GM18505 (cell line): ENCODE data around the gene SIRT7.
A peak's percentile ranks its signal among the peaks of the same experiment; 100 is the strongest.

ENCODE experiments used
- ATAC-seq: cut with Tn5 transposase; IDR thresholded peaks from one replicate; pipeline ENCODE4 v1.9.1; 2021; ENCODE audit not compliant: unreplicated experiment
- POLR2A ChIP-seq: IDR thresholded peaks from 4 replicates; pipeline ENCODE4 v1.6.1; 2011; ENCODE audit warnings: borderline replicate concordance; ENCODE audit not compliant: insufficient read depth, insufficient read length; ENCODE audit errors: extremely low read depth

SIRT7 gene

GRCh38 chr17:81878294-81878693 lies 39.7 kb downstream of the SIRT7 start:
- ATAC-seq = no peak

GRCh38 chr17:81877569-81877968 lies 40.4 kb downstream of the SIRT7 start:
- no peak for ATAC-seq
- TF ChIP-seq POLR2A = no peak

More at GRCh38 chr17:81878294-81878693, 39.7 kb downstream of the SIRT7 start:
- TF ChIP-seq POLR2A = no peak

GRCh38 chr17:81871387-81872230 lies 46.4 kb downstream of the SIRT7 start:
- peak; percentile 80 for TF ChIP-seq POLR2A
- peak; percentile 51 for ATAC-seq

- peak; percentile 20 for ATAC-seq
Observed at GRCh38 chr17:81870981-81871386, 47.0 kb downstream of the SIRT7 start, which contains the start of gene ARHGDIA. TSS of gene ARHGDIA (minus strand) at chr17:81871337. CDS start at chr17:81869930, 1,407 bp downstream.

GRCh38 chr17:81870131-81870980 lies 47.6 kb downstream of the SIRT7 start:
- peak; percentile 7 for ATAC-seq
- no peak for TF ChIP-seq POLR2A

More at GRCh38 chr17:81870981-81871386, 47.0 kb downstream of the SIRT7 start, which contains the start of gene ARHGDIA:
- no peak for TF ChIP-seq POLR2A

GRCh38 chr17:81869221-81870130 lies 48.5 kb downstream of the SIRT7 start:
- no peak for TF ChIP-seq POLR2A
- no peak for ATAC-seq

GRCh38 chr17:81868674-81869220 lies 49.2 kb downstream of the SIRT7 start:
- peak; percentile 9 for TF ChIP-seq POLR2A
- ATAC-seq = no peak

- no peak for TF ChIP-seq POLR2A
- ATAC-seq = no peak
Observed at GRCh38 chr17:81867991-81868673, 49.8 kb downstream of the SIRT7 start.

GRCh38 chr17:81867170-81867990 lies 50.6 kb downstream of the SIRT7 start:
- peak; percentile 59 for TF ChIP-seq POLR2A
- no peak for ATAC-seq

- no peak for ATAC-seq
- peak; percentile 3 for TF ChIP-seq POLR2A
Observed at GRCh38 chr17:81866440-81867169, 51.4 kb downstream of the SIRT7 start.
